ENCODE results near the gene TRAF3.

DNA sequence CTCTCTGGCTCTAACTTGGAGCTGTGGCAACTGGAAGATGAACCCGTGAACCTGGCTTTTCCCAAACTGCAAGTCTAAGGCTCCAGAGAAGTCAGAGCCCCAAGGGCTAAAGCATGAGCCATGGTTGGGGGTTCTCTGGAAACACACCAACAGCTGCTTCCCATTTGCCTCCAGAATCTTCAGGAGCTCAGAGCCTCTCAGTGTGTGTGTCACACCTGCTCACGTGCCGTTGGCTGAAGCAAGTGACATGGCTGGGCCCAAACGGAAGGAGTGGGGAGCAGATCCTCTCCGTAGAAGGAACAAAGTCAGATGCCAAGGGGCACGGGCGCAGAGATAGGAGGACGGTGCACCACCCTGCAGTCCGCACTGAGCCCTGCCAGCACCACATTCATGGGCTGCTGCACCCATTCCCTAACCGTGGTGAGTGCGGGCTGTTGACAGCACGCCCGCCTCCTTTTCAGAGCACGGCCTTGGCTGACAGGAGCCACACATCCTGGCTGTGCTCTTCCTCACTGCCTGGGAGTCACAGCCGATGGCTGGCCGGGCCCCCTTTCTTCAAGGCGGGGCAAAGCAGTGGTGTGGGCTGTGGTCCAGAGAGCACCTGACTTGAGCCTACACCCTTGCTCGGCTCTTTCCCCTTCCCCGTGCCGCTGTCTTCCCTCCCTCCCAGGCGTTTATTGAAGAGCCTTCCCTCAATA is 16.6 kb upstream of the TRAF3 start:
- TF ChIP-seq, protein P1, sequence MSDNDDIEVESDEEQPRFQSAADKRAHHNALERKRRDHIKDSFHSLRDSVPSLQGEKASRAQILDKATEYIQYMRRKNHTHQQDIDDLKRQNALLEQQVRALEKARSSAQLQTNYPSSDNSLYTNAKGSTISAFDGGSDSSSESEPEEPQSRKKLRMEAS (IDR thresholded peaks at IDR 0.05), result no peak
- TF ChIP-seq RAD21 (IDR thresholded peaks at IDR 0.05; ENCODE audit: low read depth) (no peak), NFIC (IDR thresholded peaks at IDR 0.05) (no peak), EP300 (IDR thresholded peaks at IDR 0.05; ENCODE audit: borderline replicate concordance) (no peak), REST (IDR thresholded peaks at IDR 0.05; ENCODE audit: low read depth) (no peak), YY1 (IDR thresholded peaks at IDR 0.05; ENCODE audit: low read depth) (no peak), FOXM1 (IDR thresholded peaks at IDR 0.05; ENCODE audit: borderline replicate concordance, low read depth) (no peak), TCF12 (IDR thresholded peaks at IDR 0.05; ENCODE audit: low read depth) (no peak), TAF1 (IDR thresholded peaks at IDR 0.05; ENCODE audit: low read depth) (no peak), CREB1 (IDR thresholded peaks at IDR 0.05; ENCODE audit: low read depth) (no peak), CEBPB (IDR thresholded peaks at IDR 0.05) (no peak), EGR1 (IDR thresholded peaks at IDR 0.05) (no peak)
- TF ChIP-seq, protein P2, sequence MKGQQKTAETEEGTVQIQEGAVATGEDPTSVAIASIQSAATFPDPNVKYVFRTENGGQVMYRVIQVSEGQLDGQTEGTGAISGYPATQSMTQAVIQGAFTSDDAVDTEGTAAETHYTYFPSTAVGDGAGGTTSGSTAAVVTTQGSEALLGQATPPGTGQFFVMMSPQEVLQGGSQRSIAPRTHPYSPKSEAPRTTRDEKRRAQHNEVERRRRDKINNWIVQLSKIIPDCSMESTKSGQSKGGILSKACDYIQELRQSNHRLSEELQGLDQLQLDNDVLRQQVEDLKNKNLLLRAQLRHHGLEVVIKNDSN (IDR thresholded peaks at IDR 0.05), result no peak
